NCI-H510A treated with DMSO at 0.1 percent for 48 hours (cell line): ENCODE results near the gene ACTRT3.

Source experiments
- DNase-seq: peaks from one replicate; lab custom pipeline; 2025; lab: John Stamatoyannopoulos, UW

Gene ACTRT3

GRCh38 chr3:169769287-169770181 lies at the start of gene ACTRT3:
Gene ACTRT3 (minus strand): TSS chr3:169769561. CDS start chr3:169769520, 41 bp downstream.
- peak; percentile 87 for DNase-seq

DNA sequence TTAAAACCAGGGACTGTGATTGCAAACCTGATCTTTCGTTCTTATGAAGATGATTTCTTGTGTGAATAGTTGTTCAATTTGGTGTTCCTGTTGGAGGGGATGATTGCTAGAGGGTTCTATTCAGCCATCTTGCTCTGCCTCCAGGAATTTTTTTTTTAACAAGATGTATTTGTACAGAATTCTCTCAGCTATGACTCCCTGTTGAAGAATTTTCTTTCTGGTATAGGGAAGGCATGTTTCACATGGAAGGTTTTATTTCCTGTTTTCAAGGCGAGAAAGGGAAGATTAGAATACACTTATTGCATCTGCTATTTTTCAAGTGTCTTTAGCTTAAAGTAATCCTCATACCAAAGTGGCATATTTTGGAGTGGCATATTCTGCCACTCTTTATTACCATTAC lies 49.0 kb upstream of the ACTRT3 start:
- no peak for DNase-seq

GRCh38 chr3:169815590-169816150 lies 46.3 kb upstream of the ACTRT3 start:
- no peak for DNase-seq

DNA sequence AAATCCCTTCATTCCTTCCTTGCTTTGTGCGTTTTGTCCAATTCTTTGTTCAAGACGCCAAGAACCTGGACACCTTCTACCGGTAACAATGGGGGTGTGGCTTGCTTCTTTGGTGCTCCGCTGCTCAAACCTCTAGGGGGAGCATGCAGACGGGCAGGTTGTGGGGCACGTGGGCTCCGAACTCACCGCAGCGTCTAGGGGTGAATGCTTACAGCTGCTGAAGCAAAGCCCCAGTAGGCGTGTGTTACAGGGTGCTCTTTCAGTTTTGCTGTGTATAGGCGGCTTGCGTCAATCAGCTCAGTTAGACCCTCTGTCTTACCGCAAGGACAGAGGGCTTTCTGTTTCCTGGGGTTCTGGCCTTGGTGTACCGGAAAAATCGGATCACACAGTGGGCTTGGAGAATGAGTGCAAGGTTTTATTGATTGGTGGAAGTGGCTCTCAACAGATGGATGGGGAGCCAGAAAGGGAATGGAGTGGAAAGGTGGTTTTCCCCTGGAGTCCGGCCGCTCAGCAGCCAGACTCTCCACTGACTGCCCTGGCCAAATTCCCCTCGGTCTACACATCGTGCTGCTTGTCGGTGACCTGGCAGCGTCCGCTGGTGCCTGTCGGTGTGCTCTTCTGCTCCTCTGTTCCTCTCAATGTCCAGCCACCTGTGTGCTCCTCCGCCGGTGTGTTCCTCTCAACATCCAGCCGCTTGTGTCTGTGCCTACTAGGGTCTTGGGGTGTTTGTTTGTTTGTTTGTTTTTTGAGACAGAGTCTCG lies 44.6 kb upstream of the ACTRT3 start:
- DNase-seq = peak; percentile 55

DNA sequence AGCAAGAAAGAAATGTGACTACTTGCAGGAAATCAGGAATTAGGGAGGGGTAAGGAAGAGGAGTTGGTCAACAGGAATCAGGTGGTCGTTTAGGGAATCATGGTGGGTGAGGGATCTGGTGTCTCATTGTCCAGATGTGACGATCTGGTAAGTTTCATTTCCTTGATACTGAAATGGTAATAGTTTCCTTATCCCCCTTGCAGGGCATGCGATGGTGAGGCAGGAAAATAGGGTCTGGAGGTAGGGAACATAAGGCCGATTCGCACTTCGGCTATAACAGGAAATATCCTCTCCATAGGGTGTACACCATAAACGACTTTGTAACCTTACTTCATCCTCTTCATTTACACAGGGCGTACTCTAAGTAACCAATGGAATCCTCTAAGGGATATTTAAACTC lies 43.9 kb upstream of the ACTRT3 start:
- DNase-seq = peak; percentile 44

- peak; percentile 96 for DNase-seq
Observed at GRCh38 chr3:169812332-169813235, 43.2 kb upstream of the ACTRT3 start, which contains the start of the genes LRRC34 and LRRIQ4. Gene LRRC34 (minus strand): TSS chr3:169812904. CDS start chr3:169812548, 356 bp downstream. Gene LRRIQ4 (plus strand): TSS chr3:169812870. CDS start chr3:169821922, 9,052 bp downstream.

DNA sequence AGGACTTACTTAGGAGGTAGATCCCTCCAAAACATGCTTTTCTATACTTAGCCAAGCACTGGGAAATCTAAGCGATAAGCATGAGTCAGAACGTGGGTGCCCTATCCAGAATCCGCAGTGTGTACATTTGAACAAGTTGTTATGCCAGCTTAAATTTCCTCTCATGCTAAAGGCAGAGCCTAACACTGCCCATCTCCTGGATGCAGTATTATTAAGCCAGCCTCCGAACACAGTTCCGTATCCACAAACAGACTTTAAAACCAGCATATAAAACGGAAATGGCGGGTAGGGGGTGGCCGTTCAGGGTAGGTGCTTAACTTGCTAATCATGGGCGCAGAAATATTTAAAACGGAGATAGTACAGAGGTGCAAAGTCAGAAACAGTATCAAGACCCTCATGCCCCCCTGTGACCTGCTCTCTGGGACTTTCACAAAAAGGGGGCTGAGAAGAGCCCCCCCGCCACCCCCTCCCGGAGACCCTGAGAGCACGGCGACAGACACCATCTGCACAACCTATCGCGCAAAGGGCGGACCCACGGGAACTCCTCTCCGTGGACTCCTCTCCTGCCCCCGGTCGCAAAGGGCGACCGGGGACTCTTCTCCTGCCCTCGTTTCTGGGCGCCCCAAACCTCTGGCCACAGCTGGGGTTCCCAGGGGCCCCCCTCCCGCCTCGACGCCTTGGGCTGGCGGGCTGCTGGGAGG lies 42.4 kb upstream of the ACTRT3 start:
- DNase-seq = peak; percentile 75

GRCh38 chr3:169809230-169809795 lies 40.0 kb upstream of the ACTRT3 start:
- DNase-seq = no peak

DNA sequence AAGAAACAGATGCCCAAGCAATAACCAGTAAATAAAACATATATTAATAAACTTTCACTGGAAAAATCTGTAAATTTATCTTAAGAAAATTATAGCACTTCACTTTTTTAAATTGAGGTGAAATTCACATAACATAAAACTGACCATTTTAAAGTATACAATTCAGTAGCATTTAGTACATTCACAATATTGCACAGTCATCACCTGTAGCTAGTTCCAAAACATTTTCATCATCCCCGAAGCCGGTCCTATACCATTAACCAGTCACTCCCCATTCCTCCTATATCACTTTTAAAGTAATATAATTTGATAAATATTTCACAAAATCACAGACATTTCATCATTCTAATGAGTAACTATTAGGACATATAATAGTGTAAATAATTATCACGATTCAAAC lies 35.3 kb upstream of the ACTRT3 start:
- no peak for DNase-seq

GRCh38 chr3:169792359-169792758 lies 23.0 kb upstream of the ACTRT3 start:
- DNase-seq = no peak

GRCh38 chr3:169790687-169791429 lies 21.5 kb upstream of the ACTRT3 start:
- no peak for DNase-seq

GRCh38 chr3:169790219-169790618 lies 20.9 kb upstream of the ACTRT3 start:
- DNase-seq = no peak

- no peak for DNase-seq
Observed at GRCh38 chr3:169787791-169788190, 18.4 kb upstream of the ACTRT3 start.

GRCh38 chr3:169787120-169787519 lies 17.8 kb upstream of the ACTRT3 start:
- no peak for DNase-seq

DNA sequence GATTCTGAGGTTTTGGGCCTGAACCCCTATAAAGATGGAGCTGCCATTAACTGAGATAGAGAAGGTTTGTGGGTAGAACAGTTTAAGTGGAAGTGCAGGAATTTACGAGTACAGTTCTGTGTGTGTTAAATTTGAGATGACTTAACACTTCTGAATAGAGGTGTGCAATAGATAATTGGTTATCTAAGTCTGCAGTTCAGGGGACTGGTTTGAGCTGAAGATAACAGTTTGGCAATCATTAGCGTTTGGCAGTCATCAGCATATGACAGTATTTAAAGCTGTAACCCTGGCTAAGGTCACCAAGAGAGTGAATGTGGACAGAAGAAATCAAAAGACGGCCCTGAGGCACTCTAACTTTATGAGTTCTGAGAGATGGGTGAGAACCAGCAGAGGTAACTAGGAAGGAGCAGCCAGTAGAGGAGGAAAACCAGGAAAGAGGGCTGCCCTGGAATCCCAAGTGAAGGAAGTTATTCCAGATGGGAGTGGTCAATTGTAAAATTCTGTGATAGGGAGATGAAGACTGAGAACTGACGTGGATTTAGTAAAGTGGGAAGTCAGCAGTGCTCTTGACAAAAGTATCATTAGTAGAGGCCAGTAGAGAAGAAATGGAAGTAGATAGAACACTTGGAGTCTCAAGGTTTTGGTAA lies 12.0 kb upstream of the ACTRT3 start:
- DNase-seq = no peak

DNA sequence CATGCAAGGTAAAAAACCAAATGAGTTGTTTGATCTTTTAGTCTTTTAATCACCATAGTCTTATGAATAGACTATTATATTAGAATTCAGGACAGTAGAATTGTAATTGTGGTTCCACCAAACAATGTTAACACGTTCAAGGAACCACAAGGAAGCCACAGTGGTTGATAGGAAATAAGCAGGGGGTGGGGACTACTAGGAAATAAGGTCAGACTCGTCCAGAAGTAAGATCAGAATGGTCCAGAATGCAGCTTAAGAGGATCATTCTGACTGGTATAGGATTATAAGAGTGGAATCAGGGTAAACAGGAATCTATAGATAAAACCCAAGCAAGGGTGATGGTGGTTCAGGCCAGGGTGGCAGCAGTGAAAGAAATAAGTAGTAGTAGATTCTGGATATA lies 11.4 kb upstream of the ACTRT3 start:
- no peak for DNase-seq

GRCh38 chr3:169777822-169778221 lies 8.5 kb upstream of the ACTRT3 start:
- DNase-seq = no peak

GRCh38 chr3:169774186-169774585 lies 4.8 kb upstream of the ACTRT3 start:
- no peak for DNase-seq
